DOHH2 (cell line): Measurements from ENCODE around the gene NLGN3.
A peak's percentile ranks its signal among the peaks of the same experiment; 100 is the strongest.

ENCODE experiments used
- H3F3A ChIP-seq: fragments of 200-600 bp; sonication (generic), shearing (Covaris generic); 2 replicates; pipeline ENCODE4 v1.6.0; 2016; ENCODE audit warnings: antibody characterized with exemption, mild to moderate bottlenecking; ENCODE audit not compliant: control insufficient read depth, insufficient read depth
- H3K27ac ChIP-seq: fragments of 200-600 bp; sonication (generic); 2 replicates; pipeline ENCODE4 v1.5.1; 2014; ENCODE audit warnings: low read depth, mild to moderate bottlenecking, low read length, moderate library complexity
- H3K27me3 ChIP-seq: fragments of 200-600 bp; sonication (generic); 2 replicates; pipeline ENCODE4 v1.6.1; 2014; ENCODE audit warnings: mild to moderate bottlenecking, low read length, mixed read lengths; ENCODE audit not compliant: control insufficient read depth
- H3K36me3 ChIP-seq: fragments of 200-600 bp; sonication (generic); 2 replicates; pipeline ENCODE4 v1.6.1; 2014; ENCODE audit warnings: mild to moderate bottlenecking, low read length, moderate library complexity, mixed read lengths; ENCODE audit not compliant: control insufficient read depth
- H3K4me1 ChIP-seq: fragments of 200-600 bp; sonication (generic); 2 replicates; pipeline ENCODE4 v1.6.1; 2014; ENCODE audit warnings: mild to moderate bottlenecking, low read length, mixed read lengths; ENCODE audit not compliant: control insufficient read depth
- H3K4me2 ChIP-seq: fragments of 200-600 bp; sonication (generic); 2 replicates; pipeline ENCODE4 v1.6.0; 2014; ENCODE audit warnings: mild to moderate bottlenecking, low read length, moderate library complexity
- H3K4me3 ChIP-seq: fragments of 200-600 bp; sonication (generic); 2 replicates; pipeline ENCODE4 v1.5.1; 2014; ENCODE audit warnings: mild to moderate bottlenecking, low read length, mixed read lengths
- H3K79me2 ChIP-seq: fragments of 200-600 bp; sonication (generic); 2 replicates; pipeline ENCODE4 v1.6.1; 2014; ENCODE audit warnings: mild to moderate bottlenecking, low read length, mixed read lengths; ENCODE audit not compliant: control insufficient read depth
- H3K9me2 ChIP-seq: fragments of 200-600 bp; sonication (generic); replicated peaks from 2 replicates; pipeline ENCODE4 v1.6.1; 2014; ENCODE audit warnings: mild to moderate bottlenecking, low read length, mixed read lengths; ENCODE audit not compliant: control insufficient read depth
- H3K9me3 ChIP-seq: fragments of 200-600 bp; sonication (generic); 2 replicates; pipeline ENCODE4 v1.6.1; 2014; ENCODE audit warnings: antibody characterized with exemption, low read length, mixed read lengths; ENCODE audit not compliant: control insufficient read depth, insufficient read depth
- H4K20me1 ChIP-seq: fragments of 200-600 bp; sonication (generic); 2 replicates; pipeline ENCODE4 v1.6.0; 2014; ENCODE audit warnings: low read depth, mild to moderate bottlenecking, antibody characterized with exemption, low read length, moderate library complexity; ENCODE audit not compliant: control insufficient read depth, insufficient read depth
- CTCF ChIP-seq: fragments of 200-600 bp; sonication (generic); IDR thresholded peaks from one replicate; pipeline ENCODE4 v1.5.1; 2014; ENCODE audit warnings: antibody characterized with exemption, mild to moderate bottlenecking, low read depth, low read length; ENCODE audit not compliant: poor library complexity, severe bottlenecking
- EZH2phosphoT487 ChIP-seq: fragments of 200-600 bp; sonication (generic); IDR thresholded peaks from 2 replicates; pipeline ENCODE4 v1.6.1; 2017; ENCODE audit warnings: borderline replicate concordance, mild to moderate bottlenecking, antibody characterized with exemption, low read length, moderate library complexity, mixed read lengths

NLGN3 gene

GRCh38 chrX:71109051-71109450 is 35.6 kb upstream of the NLGN3 start:
- no peak for TF ChIP-seq EZH2phosphoT487
- TF ChIP-seq CTCF: no peak
- no peak overlapping the region for H3K27ac ChIP-seq
- H3K9me3 ChIP-seq: no peaks in the 10 kb centered on the region
- H3K4me1 ChIP-seq: peaks cover 27% of the 10 kb centered on the region
- H3K79me2 ChIP-seq: no peaks in the 10 kb centered on the region
- no peaks in the 10 kb centered on the region for H4K20me1 ChIP-seq
- no peak overlapping the region for H3K4me2 ChIP-seq
- H3K9me2 ChIP-seq: no peaks in the 10 kb centered on the region
- H3K27me3 ChIP-seq: no peaks in the 10 kb centered on the region
- no peaks in the 10 kb centered on the region for H3F3A ChIP-seq
- no peaks in the 10 kb centered on the region for H3K36me3 ChIP-seq
- no peak overlapping the region for H3K4me3 ChIP-seq

GRCh38 chrX:71111141-71111843 is 33.3 kb upstream of the NLGN3 start, which contains the start of gene IL2RG:
Gene IL2RG (minus strand): TSS chrX:71111577. CDS start chrX:71111539, 38 bp downstream.
- H4K20me1 ChIP-seq: no peaks in the 10 kb centered on the region
- no peak for TF ChIP-seq EZH2phosphoT487
- no peaks in the 10 kb centered on the region for H3K9me3 ChIP-seq
- H3K4me3 ChIP-seq: peak within 1 kb of the TSS; percentile 65
- peak within 1 kb of the TSS; percentile 42 for H3K27ac ChIP-seq
- no peaks in the 10 kb centered on the region for H3K27me3 ChIP-seq
- H3K9me2 ChIP-seq: no peaks in the 10 kb centered on the region
- peak within 1 kb of the TSS; percentile 67 for H3K4me2 ChIP-seq
- peaks cover 24% of the 10 kb centered on the region for H3K4me1 ChIP-seq
- H3K36me3 ChIP-seq: no peaks in the 10 kb centered on the region
- H3K79me2 ChIP-seq: no peaks in the 10 kb centered on the region
- H3F3A ChIP-seq: no peaks in the 10 kb centered on the region

GRCh38 chrX:71111921-71112431 is 32.7 kb upstream of the NLGN3 start:
- Histone ChIP-seq H3F3A (no peaks in the 10 kb centered on the region), H4K20me1 (no peaks in the 10 kb centered on the region), H3K4me1 (peaks cover 24% of the 10 kb centered on the region), H3K9me3 (no peaks in the 10 kb centered on the region), H3K27ac (peak overlapping the region; percentile 42), H3K4me3 (peak overlapping the region; percentile 65), H3K27me3 (no peaks in the 10 kb centered on the region), H3K9me2 (no peaks in the 10 kb centered on the region), H3K79me2 (no peaks in the 10 kb centered on the region), H3K4me2 (peak overlapping the region; percentile 67), H3K36me3 (no peaks in the 10 kb centered on the region)
- TF ChIP-seq CTCF (no peak), EZH2phosphoT487 (no peak)

GRCh38 chrX:71117358-71117757 is 27.3 kb upstream of the NLGN3 start:
- Histone ChIP-seq H4K20me1 (no peaks in the 10 kb centered on the region), H3K36me3 (peaks cover 20% of the 10 kb centered on the region), H3K4me2 (peak overlapping the region; percentile 77), H3K79me2 (no peaks in the 10 kb centered on the region), H3K9me3 (no peaks in the 10 kb centered on the region), H3K27me3 (no peaks in the 10 kb centered on the region), H3K4me3 (peak overlapping the region; percentile 81), H3K4me1 (peaks cover 17% of the 10 kb centered on the region), H3F3A (no peaks in the 10 kb centered on the region), H3K9me2 (no peaks in the 10 kb centered on the region), H3K27ac (no peak overlapping the region)
- TF ChIP-seq EZH2phosphoT487 (no peak), CTCF (no peak)
